IMR-90 (cell line): ENCODE measurements around the gene NARS2. TPM values are rescaled to one million over a fixed set of nuclear protein-coding genes. Genes with fewer than 3 reads are reported as not detected.

Experiments
- ATAC-seq: fragments of 200-7000 bp; cut with Tn5 transposase; 2 replicates; pipeline ENCODE4 v1.9.1; 2020; ENCODE audit warnings: low read depth, mild to moderate bottlenecking, moderate library complexity
- BruUV-seq: library from RNA; stranded (reverse); fragments of 400-500 nt; replicated peaks from 2 replicates; lab custom pipeline; 2021; lab: Mats Ljungman, UMichigan
- CTCF ChIA-PET: fragments of 300-600 bp; formaldehyde crosslinking; extraction: SDS; loops from one replicate; lab custom pipeline; 2021; ENCODE audit warnings: antibody characterized with exemption; lab: Yijun Ruan, JAX
- POLR2A ChIA-PET: fragments of 300-600 bp; sonication (Branson Sonifier 250); formaldehyde crosslinking; loops from one replicate; lab custom pipeline; 2022; ENCODE audit warnings: antibody characterized with exemption; ENCODE audit not compliant: unreplicated experiment; lab: Charles Lee
- DNase-seq: peaks from one replicate; pipeline ENCODE4 v3.0.0; 2013
- H2AFZ ChIP-seq: replicated peaks from 2 replicates; pipeline ENCODE3; 2013; ENCODE audit warnings: low read length, mild to moderate bottlenecking; ENCODE audit not compliant: poor library complexity
- H2AK5ac ChIP-seq: 2 replicates; pipeline ENCODE4 v1.6.1; 2013; ENCODE audit warnings: low read depth, low read length, inconsistent platforms
- H2AK9ac ChIP-seq: replicated peaks from 2 replicates; pipeline ENCODE3; 2013; ENCODE audit warnings: mild to moderate bottlenecking, low read depth, low read length, moderate library complexity; ENCODE audit not compliant: poor library complexity
- H2BK120ac ChIP-seq: 2 replicates; pipeline ENCODE4 v1.6.1; 2013; ENCODE audit warnings: low read depth, low read length, inconsistent platforms
- H2BK15ac ChIP-seq: 3 replicates; pipeline ENCODE4 v1.6.1; 2013; ENCODE audit warnings: low read depth, low read length, inconsistent platforms
- H2BK20ac ChIP-seq: 2 replicates; pipeline ENCODE4 v1.6.1; 2013; ENCODE audit warnings: low read depth, mild to moderate bottlenecking, inconsistent platforms, low read length, moderate library complexity
- H2BK5ac ChIP-seq: 2 replicates; pipeline ENCODE4 v1.6.1; 2013; ENCODE audit warnings: mild to moderate bottlenecking, low read depth, low read length, inconsistent platforms; ENCODE audit not compliant: poor library complexity, severe bottlenecking
- H3K14ac ChIP-seq: replicated peaks from 2 replicates; pipeline ENCODE4 v1.6.1; 2013; ENCODE audit warnings: low read depth, low read length, inconsistent platforms
- H3K18ac ChIP-seq: 2 replicates; pipeline ENCODE4 v1.6.1; 2013; ENCODE audit warnings: low read depth, low read length, control low read depth
- H3K23ac ChIP-seq: 2 replicates; pipeline ENCODE4 v1.6.1; 2013; ENCODE audit warnings: low read depth, low read length, inconsistent platforms
- H3K27ac ChIP-seq: 2 replicates; pipeline ENCODE4 v1.5.1; 2013; ENCODE audit warnings: mild to moderate bottlenecking, control low read depth, low read length; ENCODE audit not compliant: insufficient read depth
- H3K27me3 ChIP-seq: 2 replicates; pipeline ENCODE4 v1.6.1; 2013; ENCODE audit warnings: low read length; ENCODE audit not compliant: control insufficient read depth, insufficient read depth
- H3K36me3 ChIP-seq: 2 replicates; pipeline ENCODE4 v1.6.1; 2013; ENCODE audit warnings: low read length, mixed read lengths; ENCODE audit not compliant: control insufficient read depth, insufficient read depth
- H3K4ac ChIP-seq: 2 replicates; pipeline ENCODE4 v1.6.1; 2013; ENCODE audit warnings: low read depth, low read length, inconsistent platforms
- H3K4me1 ChIP-seq: 2 replicates; pipeline ENCODE4 v1.6.1; 2013; ENCODE audit warnings: low read length, mixed read lengths; ENCODE audit not compliant: control insufficient read depth, insufficient read depth
- H3K4me2 ChIP-seq: 2 replicates; pipeline ENCODE4 v1.6.1; 2013; ENCODE audit warnings: low read depth, mild to moderate bottlenecking, control low read depth, low read length, moderate library complexity
- H3K4me3 ChIP-seq: 2 replicates; pipeline ENCODE4 v1.5.1; 2013; ENCODE audit warnings: low read depth, mild to moderate bottlenecking, control low read depth, low read length, moderate library complexity; ENCODE audit not compliant: insufficient read depth
- H3K56ac ChIP-seq: 2 replicates; pipeline ENCODE4 v1.6.1; 2013; ENCODE audit warnings: low read length, inconsistent platforms; ENCODE audit not compliant: insufficient read depth; ENCODE audit errors: extremely low read depth
- H3K79me1 ChIP-seq, 2 experiments: 2 replicates each; pipeline ENCODE4 v1.6.1; 2013; ENCODE audit warnings: low read length in 2 of 2, inconsistent platforms in 1 of 2, low read depth in 1 of 2
- H3K9ac ChIP-seq: 2 replicates; pipeline ENCODE4 v1.6.1; 2013; ENCODE audit warnings: low read depth, low read length, control low read depth
- H3K9me1 ChIP-seq: 2 replicates; pipeline ENCODE4 v1.6.1; 2013; ENCODE audit warnings: low read length, inconsistent platforms; ENCODE audit not compliant: insufficient read depth
- H3K9me3 ChIP-seq: 2 replicates; pipeline ENCODE4 v1.6.1; 2013; ENCODE audit warnings: low read length; ENCODE audit not compliant: control insufficient read depth, insufficient read depth
- H4K20me1 ChIP-seq: 2 replicates; pipeline ENCODE4 v1.6.1; 2013; ENCODE audit warnings: low read length, inconsistent platforms; ENCODE audit not compliant: insufficient read depth
- H4K5ac ChIP-seq: 2 replicates; pipeline ENCODE4 v1.6.1; 2013; ENCODE audit warnings: mild to moderate bottlenecking, low read depth, low read length, control low read depth
- H4K8ac ChIP-seq, 2 experiments: 2 replicates each; pipeline ENCODE4 v1.6.1; 2013; ENCODE audit warnings: low read depth in 2 of 2, low read length in 2 of 2, control low read depth in 1 of 2, inconsistent platforms in 1 of 2
- H4K91ac ChIP-seq: 2 replicates; pipeline ENCODE4 v1.6.1; 2013; ENCODE audit warnings: low read depth, low read length, inconsistent platforms; ENCODE audit not compliant: insufficient read depth
- BHLHE40 ChIP-seq: fragments of 150-350 bp; IDR thresholded peaks from 2 replicates; pipeline ENCODE4 v1.6.1; 2016; ENCODE audit warnings: mild to moderate bottlenecking, low read depth, low read length
- CEBPB ChIP-seq: IDR thresholded peaks from 2 replicates; pipeline ENCODE4 v1.6.1; 2012; ENCODE audit warnings: low read depth, low read length, improper control_type of control experiment
- CHD1 ChIP-seq: IDR thresholded peaks from 2 replicates; pipeline ENCODE4 v1.6.1; 2012; ENCODE audit warnings: low read depth, low read length, improper control_type of control experiment
- CTCF ChIP-seq: conservative IDR thresholded peaks from 2 replicates; pipeline ENCODE4 v1.5.1; 2012; ENCODE audit warnings: mild to moderate bottlenecking, low read depth, low read length, improper control_type of control experiment
- ELK1 ChIP-seq: fragments of 150-350 bp; IDR thresholded peaks from 2 replicates; pipeline ENCODE4 v1.6.1; 2016; ENCODE audit warnings: low read depth, mild to moderate bottlenecking, low read length, moderate library complexity, borderline replicate concordance
- FOS ChIP-seq: fragments of 150-350 bp; IDR thresholded peaks from 2 replicates; pipeline ENCODE4 v1.6.1; 2016; ENCODE audit warnings: low read depth, low read length
- MAFK ChIP-seq: IDR thresholded peaks from 2 replicates; pipeline ENCODE4 v1.6.1; 2012; ENCODE audit warnings: low read depth, low read length, improper control_type of control experiment
- MAZ ChIP-seq: IDR thresholded peaks from 2 replicates; pipeline ENCODE4 v1.6.1; 2012; ENCODE audit warnings: low read depth, mild to moderate bottlenecking, low read length, improper control_type of control experiment, moderate library complexity, borderline replicate concordance
- MXI1 ChIP-seq: IDR thresholded peaks from 2 replicates; pipeline ENCODE4 v1.6.1; 2012; ENCODE audit warnings: low read depth, mild to moderate bottlenecking, low read length, moderate library complexity, borderline replicate concordance
- NFE2L2 ChIP-seq: fragments of 150-350 bp; IDR thresholded peaks from 2 replicates; pipeline ENCODE4 v1.6.1; 2016; ENCODE audit warnings: low read depth, mild to moderate bottlenecking, low read length
- POLR2A ChIP-seq: IDR thresholded peaks from 2 replicates; pipeline ENCODE4 v1.6.1; 2012; ENCODE audit warnings: mild to moderate bottlenecking, low read depth, low read length
- RAD21 ChIP-seq: IDR thresholded peaks from 2 replicates; pipeline ENCODE4 v1.6.1; 2012; ENCODE audit warnings: low read length, improper control_type of control experiment
- RCOR1 ChIP-seq: IDR thresholded peaks from 2 replicates; pipeline ENCODE4 v1.6.1; 2012; ENCODE audit warnings: mild to moderate bottlenecking, low read length, improper control_type of control experiment; ENCODE audit not compliant: insufficient replicate concordance
- RFX5 ChIP-seq: IDR thresholded peaks from 2 replicates; pipeline ENCODE4 v1.8.0; 2012; ENCODE audit warnings: low read depth, mild to moderate bottlenecking, low read length, moderate library complexity
- SMC3 ChIP-seq: fragments of 150-350 bp; IDR thresholded peaks from 2 replicates; pipeline ENCODE4 v1.6.1; 2016; ENCODE audit warnings: low read depth, mild to moderate bottlenecking, antibody characterized with exemption, low read length, moderate library complexity
- USF2 ChIP-seq: fragments of 150-350 bp; IDR thresholded peaks from 2 replicates; pipeline ENCODE4 v1.6.1; 2017; ENCODE audit warnings: mild to moderate bottlenecking, antibody characterized with exemption, low read length, low read depth
- WGBS, 2 experiments: methylation state at CpG; one replicate each; pipeline versions ENCODE4 v1.1.5 to v1.1.7; 2013; ENCODE audit warnings: missing lambda C conversion rate in 2 of 2; ENCODE audit not compliant: insufficient read length in 1 of 2; ENCODE audit errors: extremely low coverage in 2 of 2; 5-methylcytosine and 5-hydroxymethylcytosine counted together
- dilution Hi-C: fragments of 300-500 bp; cut with HindIII; formaldehyde crosslinking; loops from one replicate; pipeline ENCODE4 v1.14.3; 2018; ENCODE audit warnings: low sequenced_read_pairs; ENCODE audit not compliant: unreplicated experiment
- in situ Hi-C: fragments of 300-500 bp; cut with MboI; formaldehyde crosslinking; loops from 3 replicates; pipeline ENCODE4 v1.14.3; 2019; ENCODE audit warnings: low sequenced_read_pairs, inconsistent platforms, mixed read lengths
- intact Hi-C: fragments of 100-400 bp; cut with micrococcal nuclease; formaldehyde crosslinking; loops from 2 replicates; pipeline ENCODE4 v1.10.0; 2022
- polyA plus RNA-seq, 3 experiments: library from polyadenylated mRNA; depleted of rRNA; stranded (reverse); fragments of >200 nt; gene quantifications; 2 replicates each; pipeline ENCODE4 v1.2.3, GENCODE V29; 2012; ENCODE audit warnings: low replicate concordance in 1 of 3
- total RNA-seq: library from RNA; depleted of rRNA; stranded (reverse); fragments of >200 nt; gene quantifications from 2 replicates; pipeline ENCODE4 v1.2.3, GENCODE V29; 2012

NARS2 gene
- total and polyA plus RNA-seq, 2 of the 4 experiments (the other 2 are of a cell fraction) = 8.0 to 15.8 TPM

- in situ Hi-C loops = no loop called here
- no peak overlapping the region for H3K4me3 ChIP-seq
- ChIA-PET POLR2A (no interaction called here), CTCF (no interaction called here)
- no peaks in the 10 kb centered on the region for H3K9me3 ChIP-seq
- H3K36me3 ChIP-seq = no peaks in the 10 kb centered on the region
- no peak overlapping the region for H3K56ac ChIP-seq
- no peak overlapping the region for H3K4me2 ChIP-seq
- H4K20me1 ChIP-seq = no peaks in the 10 kb centered on the region; the same call in 1 of the 2 replicates
- DNase-seq (peak; percentile 57), ATAC-seq (peak; percentile 92)
- 0 out of 2 replicates have a peak overlapping the region, but pooled peaks have one; percentile 19 for H2BK120ac ChIP-seq
- H3K4ac ChIP-seq = no peak overlapping the region
- H4K8ac ChIP-seq = peak overlapping the region in 1 of 2 experiments; percentile 51; a peak in 1 of 4 replicates
- H3K9ac ChIP-seq = no peak overlapping the region
- H3K23ac ChIP-seq = no peak overlapping the region
- H3K14ac ChIP-seq = no peak overlapping the region
- no peak overlapping the region for H3K18ac ChIP-seq
- no TSS peak for BruUV-seq
- H3K79me1 ChIP-seq = no peaks in the 10 kb centered on the region
- dilution Hi-C loops = no loop called here
- no peaks in the 10 kb centered on the region; the same call in none of the 2 replicates for H3K27me3 ChIP-seq
- intact Hi-C loops = no loop called here
- 0 out of 2 replicates have a peak, but pooled peaks cover 3% of the 10 kb centered on the region for H3K9me1 ChIP-seq
- 0 out of 2 replicates have a peak, but pooled peaks cover 4% of the 10 kb centered on the region for H3K4me1 ChIP-seq
- no peak overlapping the region for H3K27ac ChIP-seq
- H2BK5ac ChIP-seq = no peak overlapping the region
- H2BK15ac ChIP-seq = no peak overlapping the region
- WGBS, 2 experiments = 100% methylated on average over 3 of the region's 7 CpGs; no CpG with 5 or more reads in 1 of the 2 experiments
- H4K91ac ChIP-seq = no peak overlapping the region
- H2AK9ac ChIP-seq = no peak overlapping the region
- peak overlapping the region; percentile 38; the same call in 1 of the 2 replicates for H2BK20ac ChIP-seq
- peak overlapping the region; percentile 82 for H2AFZ ChIP-seq
- no peak overlapping the region; the same call in 1 of the 2 replicates for H2AK5ac ChIP-seq
- H4K5ac ChIP-seq = no peak overlapping the region
- no peak for TF ChIP-seq CEBPB
- no peak for TF ChIP-seq CHD1
- no peak for TF ChIP-seq RFX5
- no peak for TF ChIP-seq ELK1
- no peak for TF ChIP-seq NFE2L2
- TF ChIP-seq USF2 = no peak
- TF ChIP-seq BHLHE40 = no peak
- no peak for TF ChIP-seq POLR2A
- no peak for TF ChIP-seq SMC3
- no peak for TF ChIP-seq RAD21
- no peak for TF ChIP-seq FOS
- no peak for TF ChIP-seq MAFK
- no peak for TF ChIP-seq MXI1
- no peak for TF ChIP-seq MAZ
- no peak for TF ChIP-seq CTCF
- no peak for TF ChIP-seq RCOR1
Measured at GRCh38 chr11:78605296-78605695, 30.6 kb upstream of the NARS2 start.
